ENCODE measurements around the gene RORB.

- no peak for TF ChIP-seq CTCF (IDR thresholded peaks at IDR 0.05)
- no peak for TF ChIP-seq POLR2A (IDR thresholded peaks at IDR 0.05)
- no peak for TF ChIP-seq POLR2AphosphoS5 (IDR thresholded peaks at IDR 0.05)
- TF ChIP-seq EP300 (IDR thresholded peaks at IDR 0.05): no peak
These were observed 184.8 kb downstream of the RORB start for GRCh38 chr9:74681906-74682305.

Measured in suprapubic skin (tissue), 4 donors.